Urinary bladder (tissue), 4 donors: ENCODE data around the gene C3orf52. TPM values are rescaled to one million over a fixed set of nuclear protein-coding genes. Genes with fewer than 3 reads are reported as not detected.

ENCODE experiments used
- DNase-seq: peaks from one replicate; pipeline ENCODE4 v3.0.0-alpha.2; 2015; ENCODE audit errors: extremely low spot score
- H3K27ac ChIP-seq: one replicate; pipeline ENCODE4 v1.5.1; 2013; ENCODE audit warnings: low read depth, mild to moderate bottlenecking, moderate library complexity
- H3K36me3 ChIP-seq: one replicate; pipeline ENCODE4 v1.6.1; 2013; ENCODE audit warnings: mild to moderate bottlenecking, moderate library complexity; ENCODE audit not compliant: insufficient read depth
- H3K4me1 ChIP-seq: one replicate; pipeline ENCODE4 v1.6.1; 2013; ENCODE audit warnings: mild to moderate bottlenecking, moderate library complexity; ENCODE audit not compliant: insufficient read depth
- H3K4me3 ChIP-seq: one replicate; pipeline ENCODE4 v1.5.1; 2013; ENCODE audit warnings: low read depth, low read length
- WGBS: extraction: QIAGEN DNeasy Blood & Tissue Kit; methylation state at CpG from one replicate; pipeline ENCODE4 v1.1.7; 2013; 5-methylcytosine and 5-hydroxymethylcytosine counted together
- polyA plus RNA-seq: library from polyadenylated mRNA; stranded (reverse); fragments of 200-250 nt; gene quantifications from one replicate; pipeline ENCODE4 v1.2.3, GENCODE V29; 2013
- total RNA-seq: library from RNA; depleted of rRNA; stranded (reverse); fragments of >200 nt; gene quantifications from one replicate; pipeline ENCODE4 v1.2.3, GENCODE V29; 2014
- donor health status: healthy with polysubstance abuse.
- donor health status: healthy.

C3orf52 gene
- total and polyA plus RNA-seq, 2 donors = 2.6 to 7.5 TPM

GRCh38 chr3:112116748-112117186 lies 30.6 kb downstream of the C3orf52 start:
- 71% methylated on average over 13 of the region's 13 CpGs for WGBS
- Histone ChIP-seq H3K36me3 (peaks cover 1% of the 10 kb centered on the region), H3K4me3 (no peak overlapping the region), H3K4me1 (no peaks in the 10 kb centered on the region), H3K27ac (no peak overlapping the region)
- no peak for DNase-seq

DNA sequence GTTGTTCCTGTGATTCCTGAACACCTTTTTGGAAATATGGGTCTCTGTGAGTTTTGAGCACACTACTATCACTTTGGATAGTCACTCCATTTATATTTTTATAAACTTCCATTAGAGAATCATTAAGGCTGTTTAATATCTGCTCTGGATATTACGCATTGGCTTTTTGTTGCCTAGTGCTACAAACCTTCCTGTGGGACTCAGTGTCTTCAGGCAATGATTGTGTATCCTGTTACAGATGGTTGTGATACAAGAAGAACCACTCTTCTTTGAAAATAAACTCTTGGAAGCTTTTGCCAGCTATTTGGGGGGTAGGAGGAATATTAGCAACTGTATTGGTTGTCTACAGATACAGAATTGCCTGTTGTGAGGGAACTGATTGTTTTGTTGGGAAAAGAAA lies 31.2 kb downstream of the C3orf52 start:
- 94% methylated on average over 1 of the region's 1 CpG for WGBS
- H3K4me3 ChIP-seq = no peak overlapping the region
- H3K4me1 ChIP-seq = no peaks in the 10 kb centered on the region
- peaks cover 1% of the 10 kb centered on the region for H3K36me3 ChIP-seq
- no peak overlapping the region for H3K27ac ChIP-seq
- DNase-seq = no peak

DNA sequence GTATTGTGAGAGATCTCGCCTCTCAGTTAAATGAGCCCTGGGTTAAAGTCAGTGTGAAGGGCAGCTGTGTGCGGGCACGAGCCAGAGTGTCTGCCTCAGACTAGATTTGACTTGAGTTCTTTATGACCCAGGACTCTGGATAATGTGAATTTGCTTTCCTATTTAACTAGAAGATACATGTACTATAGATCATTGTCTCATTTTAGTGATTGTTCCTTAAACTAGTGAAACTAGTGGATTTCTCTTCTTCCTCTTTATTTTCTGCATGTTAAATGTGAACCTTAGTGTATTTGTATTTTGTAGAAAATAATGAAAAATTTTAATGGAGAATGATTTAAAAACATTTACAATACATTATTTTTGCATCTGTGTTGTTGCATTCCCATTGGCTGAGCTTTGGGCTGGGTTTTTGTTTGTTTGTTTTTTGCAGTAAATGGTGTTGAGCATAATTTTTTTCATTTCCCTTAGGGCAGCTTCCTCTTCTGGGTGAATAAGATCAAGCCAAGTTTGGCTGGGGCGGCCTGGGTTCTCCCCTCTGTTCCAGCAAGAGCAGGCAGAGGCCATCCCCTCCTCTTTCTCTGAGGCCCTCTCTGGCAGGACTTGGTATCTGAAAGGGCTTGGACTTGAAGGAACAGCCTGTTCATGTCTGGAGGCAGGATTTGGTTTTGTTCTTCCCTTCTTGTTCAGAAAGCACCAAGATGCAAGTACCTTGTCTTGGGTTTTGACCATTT lies 31.8 kb downstream of the C3orf52 start:
- Histone ChIP-seq H3K27ac (no peak overlapping the region), H3K4me3 (no peak overlapping the region), H3K4me1 (no peaks in the 10 kb centered on the region), H3K36me3 (peaks cover 1% of the 10 kb centered on the region)
- DNase-seq = no peak
- 91% methylated on average over 4 of the region's 4 CpGs for WGBS

DNA sequence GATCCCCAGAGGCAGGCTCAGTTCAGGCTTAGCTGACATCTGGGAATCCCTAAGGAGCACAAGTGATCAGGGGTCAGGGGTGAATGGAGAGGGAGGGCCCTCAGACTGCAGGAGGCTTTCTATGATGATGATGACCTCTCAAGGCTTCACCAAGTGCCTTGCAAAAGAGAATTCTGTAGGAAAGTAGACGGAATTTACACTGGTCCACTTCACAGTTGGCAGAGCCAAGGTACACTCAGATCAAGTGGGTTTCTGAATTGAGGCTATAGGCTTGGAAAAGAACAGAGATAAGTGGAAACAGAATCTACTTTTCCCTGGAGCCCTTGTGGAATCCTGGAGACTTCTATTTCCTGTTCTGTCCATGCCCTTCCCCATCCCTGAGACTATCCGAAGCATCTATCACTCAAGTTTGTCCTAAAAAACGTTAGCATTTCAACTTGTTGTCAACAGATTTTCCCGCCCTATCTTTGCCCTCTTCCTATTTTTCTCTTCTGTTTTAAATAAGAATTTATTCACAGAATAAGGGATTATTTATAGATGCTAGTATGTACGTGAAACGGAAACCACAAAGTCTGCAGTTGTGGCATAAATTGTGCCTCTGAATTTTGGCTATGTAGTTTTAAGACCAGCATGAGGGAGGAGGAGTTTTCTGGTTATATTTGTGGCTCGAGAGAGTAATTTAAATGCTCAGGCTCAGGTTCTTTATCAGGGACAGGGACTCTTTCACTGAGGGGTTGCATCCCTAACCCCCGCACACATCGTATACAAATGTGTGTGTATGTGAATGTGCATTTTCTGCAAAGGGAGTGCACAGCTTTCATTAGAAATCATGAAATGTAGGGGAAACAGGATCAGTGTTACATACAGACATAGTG lies 34.0 kb downstream of the C3orf52 start:
- no peak for DNase-seq
- 77% methylated on average over 9 of the region's 9 CpGs for whole genome bisulfite sequencing
- Histone ChIP-seq H3K36me3 (no peaks in the 10 kb centered on the region), H3K4me1 (no peaks in the 10 kb centered on the region), H3K27ac (no peak overlapping the region), H3K4me3 (no peak overlapping the region)

- Histone ChIP-seq H3K36me3 (no peaks in the 10 kb centered on the region), H3K27ac (no peak overlapping the region), H3K4me3 (no peak overlapping the region), H3K4me1 (no peaks in the 10 kb centered on the region)
- no peak for DNase-seq
- 95% methylated on average over 2 of the region's 2 CpGs for WGBS
Observed at GRCh38 chr3:112121577-112122547, 35.7 kb downstream of the C3orf52 start.

GRCh38 chr3:112122870-112123269 lies 36.7 kb downstream of the C3orf52 start:
- Histone ChIP-seq H3K4me3 (no peak overlapping the region), H3K27ac (no peak overlapping the region), H3K4me1 (no peaks in the 10 kb centered on the region), H3K36me3 (no peaks in the 10 kb centered on the region)
- no peak for DNase-seq

- no peaks in the 10 kb centered on the region for H3K4me1 ChIP-seq
- H3K27ac ChIP-seq = no peak overlapping the region
- no peaks in the 10 kb centered on the region for H3K36me3 ChIP-seq
- DNase-seq = no peak
- 94% methylated on average over 2 of the region's 2 CpGs for WGBS
- H3K4me3 ChIP-seq = no peak overlapping the region
Observed at GRCh38 chr3:112123548-112123947, 37.4 kb downstream of the C3orf52 start.

DNA sequence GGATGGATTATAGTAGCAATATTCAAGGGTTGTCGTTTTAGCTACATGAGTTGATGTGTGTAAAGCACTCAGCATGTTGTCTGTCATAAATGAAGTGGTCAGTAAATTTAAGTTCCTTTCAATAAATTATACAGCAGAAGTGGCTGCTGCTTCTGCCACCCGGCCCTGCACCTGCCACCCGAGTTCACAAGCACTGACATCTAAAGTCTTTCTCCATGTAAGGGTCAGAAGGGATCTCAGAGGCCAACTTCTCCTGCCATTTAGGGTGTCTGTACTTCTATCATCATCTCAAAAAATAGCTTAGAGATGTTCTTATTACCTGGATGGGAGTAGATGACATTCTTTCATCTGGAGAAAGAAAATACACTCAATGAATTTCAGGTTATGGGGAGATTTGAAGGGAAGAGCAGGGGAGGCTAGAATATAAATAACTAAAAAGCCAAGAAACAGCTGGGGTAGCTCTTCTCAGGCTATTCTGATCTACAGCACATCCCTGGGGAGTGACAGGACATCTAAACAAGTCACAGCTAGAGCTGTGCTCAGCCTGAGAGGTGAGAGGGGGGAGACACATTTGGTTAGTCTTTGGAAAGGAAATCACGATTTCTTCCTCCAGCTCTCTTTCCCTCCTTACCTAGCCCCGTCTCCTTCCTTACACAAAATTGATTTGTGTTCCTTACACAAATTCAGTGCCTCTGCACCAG lies 38.9 kb downstream of the C3orf52 start:
- no peaks in the 10 kb centered on the region for H3K36me3 ChIP-seq
- no peak for DNase-seq
- no peaks in the 10 kb centered on the region for H3K4me1 ChIP-seq
- H3K27ac ChIP-seq = no peak overlapping the region
- 76% methylated on average over 5 of the region's 5 CpGs for WGBS
- no peak overlapping the region for H3K4me3 ChIP-seq

GRCh38 chr3:112126511-112126911 lies 40.3 kb downstream of the C3orf52 start:
- no peak for DNase-seq
- WGBS = 49% methylated on average over 1 of the region's 1 CpG

GRCh38 chr3:112127522-112128494 lies 41.6 kb downstream of the C3orf52 start:
- peaks cover 2% of the 10 kb centered on the region for H3K36me3 ChIP-seq
- no peak overlapping the region for H3K27ac ChIP-seq
- H3K4me3 ChIP-seq = no peak overlapping the region
- 78% methylated on average over 10 of the region's 10 CpGs for WGBS
- no peak for DNase-seq
- H3K4me1 ChIP-seq = no peaks in the 10 kb centered on the region

More at GRCh38 chr3:112126511-112126911, 40.3 kb downstream of the C3orf52 start:
- no peak overlapping the region for H3K27ac ChIP-seq
- peaks cover 2% of the 10 kb centered on the region for H3K36me3 ChIP-seq
- H3K4me1 ChIP-seq = no peaks in the 10 kb centered on the region
- no peak overlapping the region for H3K4me3 ChIP-seq

DNA sequence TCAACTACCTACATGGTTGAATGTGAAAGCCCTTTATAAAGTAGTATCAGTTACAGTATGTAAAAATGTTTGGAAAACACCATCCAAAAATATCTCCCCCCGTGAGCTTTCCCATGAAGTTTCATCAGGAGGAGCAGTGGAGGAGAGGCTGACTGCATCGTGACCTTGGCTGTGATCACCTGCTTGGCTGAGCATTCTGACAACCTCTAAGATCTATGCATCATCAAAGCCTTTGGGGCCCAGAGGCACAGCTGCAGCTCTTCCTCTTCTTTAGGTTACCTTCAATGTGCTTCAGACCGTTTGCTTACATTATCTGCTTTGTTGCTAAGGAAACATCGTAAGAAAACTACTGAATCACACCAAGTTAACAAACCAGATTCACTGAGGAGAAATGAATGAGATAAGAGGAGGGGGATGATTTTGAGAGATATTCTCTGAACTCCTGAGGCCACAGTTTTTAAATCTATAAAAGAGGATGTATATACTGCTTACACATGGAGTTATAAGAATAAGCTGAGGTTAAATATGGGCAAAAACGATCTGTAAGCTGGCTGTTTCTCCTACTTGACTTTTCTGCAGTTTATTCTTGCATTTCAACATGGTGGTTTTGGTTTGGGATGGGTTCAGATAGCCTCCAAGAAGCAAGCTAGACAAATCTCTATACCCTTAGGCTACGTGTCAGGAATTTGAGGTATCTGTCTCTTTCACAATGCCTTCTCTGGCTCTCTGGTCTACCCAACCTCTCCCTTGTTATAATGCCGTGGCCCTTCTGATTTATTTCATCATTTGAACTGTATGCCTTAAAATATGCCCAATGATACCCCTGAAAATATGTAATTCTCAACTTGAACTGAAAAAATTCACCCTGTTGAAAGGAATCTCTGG lies 42.9 kb downstream of the C3orf52 start:
- WGBS = 55% methylated on average over 7 of the region's 7 CpGs
- no peaks in the 10 kb centered on the region for H3K4me1 ChIP-seq
- H3K4me3 ChIP-seq = no peak overlapping the region
- no peak overlapping the region for H3K27ac ChIP-seq
- no peak for DNase-seq
- peaks cover 2% of the 10 kb centered on the region for H3K36me3 ChIP-seq
